ENCODE results near the gene MTCH2. TPM values are rescaled to one million over a fixed set of nuclear protein-coding genes. Genes with fewer than 3 reads are reported as not detected.

The MTCH2 gene
- total RNA-seq, 1 experiment from 2014 or later = 88.1 TPM

DNA sequence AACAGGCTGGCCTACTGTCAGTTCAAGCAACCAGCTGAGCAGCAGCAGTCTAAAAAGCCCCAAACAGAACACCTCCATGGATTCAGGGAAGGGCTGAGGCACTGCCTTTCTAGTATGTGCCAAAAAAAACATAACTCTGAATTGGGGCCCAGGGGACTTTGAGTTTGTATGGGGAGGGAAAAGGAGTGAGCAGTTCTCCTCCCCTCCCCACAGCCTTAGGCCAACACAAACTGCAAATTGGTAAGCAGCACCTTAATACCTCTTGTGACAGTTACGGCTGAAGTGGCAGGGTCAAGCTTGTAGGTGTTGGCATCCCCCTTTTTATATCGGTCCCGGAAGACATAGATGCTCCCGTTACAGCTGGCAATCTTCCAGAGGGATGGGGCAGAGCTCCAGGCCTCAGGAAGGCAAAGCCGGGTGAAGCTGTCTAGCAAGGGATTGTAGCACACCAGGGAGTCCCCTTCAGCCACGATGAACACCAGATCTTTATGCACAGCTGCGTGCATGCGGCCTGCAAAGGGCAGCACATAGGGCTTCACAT is 69.6 kb downstream of the MTCH2 start:
- Histone ChIP-seq H2AFZ (ENCODE audit: low read length) (no peak overlapping the region), H3F3A (ENCODE audit: low read length, unreplicated experiment) (no peaks in the 10 kb centered on the region), H3K4me3 (ENCODE audit: low read length) (no peak overlapping the region), H3K36me3 (ENCODE audit: low read depth, low read length) (peaks cover 27% of the 10 kb centered on the region), H3K79me2 (ENCODE audit: low read length) (peaks cover 46% of the 10 kb centered on the region), H3K9me2 (replicated peaks; ENCODE audit: low read length) (no peaks in the 10 kb centered on the region), H3K27ac (ENCODE audit: low read length) (no peak overlapping the region), H3K9me3 (ENCODE audit: low read length) (no peaks in the 10 kb centered on the region), H3K27me3 (ENCODE audit: low read length) (no peaks in the 10 kb centered on the region), H3K9ac (ENCODE audit: low read length) (no peak overlapping the region), H3K4me1 (ENCODE audit: insufficient read depth, low read length) (peaks cover 9% of the 10 kb centered on the region), H4K20me1 (ENCODE audit: low read length) (peaks cover 7% of the 10 kb centered on the region), H3K4me2 (ENCODE audit: low read length) (no peak overlapping the region)
- ChIA-PET CTCF (no interaction called here), POLR2A (ENCODE audit: unreplicated experiment) (no interaction called here)
- TF ChIP-seq, protein P1, sequence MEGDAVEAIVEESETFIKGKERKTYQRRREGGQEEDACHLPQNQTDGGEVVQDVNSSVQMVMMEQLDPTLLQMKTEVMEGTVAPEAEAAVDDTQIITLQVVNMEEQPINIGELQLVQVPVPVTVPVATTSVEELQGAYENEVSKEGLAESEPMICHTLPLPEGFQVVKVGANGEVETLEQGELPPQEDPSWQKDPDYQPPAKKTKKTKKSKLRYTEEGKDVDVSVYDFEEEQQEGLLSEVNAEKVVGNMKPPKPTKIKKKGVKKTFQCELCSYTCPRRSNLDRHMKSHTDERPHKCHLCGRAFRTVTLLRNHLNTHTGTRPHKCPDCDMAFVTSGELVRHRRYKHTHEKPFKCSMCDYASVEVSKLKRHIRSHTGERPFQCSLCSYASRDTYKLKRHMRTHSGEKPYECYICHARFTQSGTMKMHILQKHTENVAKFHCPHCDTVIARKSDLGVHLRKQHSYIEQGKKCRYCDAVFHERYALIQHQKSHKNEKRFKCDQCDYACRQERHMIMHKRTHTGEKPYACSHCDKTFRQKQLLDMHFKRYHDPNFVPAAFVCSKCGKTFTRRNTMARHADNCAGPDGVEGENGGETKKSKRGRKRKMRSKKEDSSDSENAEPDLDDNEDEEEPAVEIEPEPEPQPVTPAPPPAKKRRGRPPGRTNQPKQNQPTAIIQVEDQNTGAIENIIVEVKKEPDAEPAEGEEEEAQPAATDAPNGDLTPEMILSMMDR (conservative IDR thresholded peaks at IDR 0.05; ENCODE audit: low read depth, low read length) = no peak
- no peak for TF ChIP-seq EZH2 (IDR thresholded peaks at IDR 0.05; ENCODE audit: low read length, unreplicated experiment)
- TF ChIP-seq EZH2phosphoT487 (IDR thresholded peaks at IDR 0.05; ENCODE audit: borderline replicate concordance, low read length) = no peak
- intact Hi-C loops (cut with micrococcal nuclease) = no loop called here
- no peak for DNase-seq
- ATAC-seq = no peak
- BruUV-seq (replicated peaks) = no TSS peak

DNA sequence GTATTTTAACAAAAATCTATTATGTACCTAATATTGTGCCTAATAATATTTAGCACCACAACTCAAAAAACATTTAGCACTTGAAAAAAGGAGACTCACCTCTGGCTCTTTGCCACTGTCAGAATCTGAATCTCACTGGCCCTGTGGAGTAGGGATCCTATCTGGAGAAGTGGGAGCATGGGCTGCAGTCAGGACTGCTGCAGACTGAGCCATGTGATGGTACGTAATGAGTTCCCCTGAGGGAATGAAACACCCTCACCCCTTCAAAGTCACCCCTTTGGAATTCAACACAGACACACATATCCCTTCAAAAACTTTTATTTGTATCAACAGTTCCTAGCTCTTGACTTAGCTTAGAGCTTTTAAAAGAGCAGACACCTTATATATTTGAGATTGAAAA is 70.5 kb downstream of the MTCH2 start:
- no peak for ATAC-seq
- peaks cover 7% of the 10 kb centered on the region for H4K20me1 ChIP-seq (ENCODE audit: low read length)
- intact Hi-C loops (cut with micrococcal nuclease) = no loop called here
- H3K4me1 ChIP-seq (ENCODE audit: insufficient read depth, low read length) = peaks cover under 1% of the 10 kb centered on the region; the same call in 1 of the 2 replicates
- no peaks in the 10 kb centered on the region for H3K9me3 ChIP-seq (ENCODE audit: low read length)
- H2AFZ ChIP-seq (ENCODE audit: low read length) = no peak overlapping the region
- no peak overlapping the region for H3K9ac ChIP-seq (ENCODE audit: low read length)
- no peak overlapping the region for H3K27ac ChIP-seq (ENCODE audit: low read length)
- DNase-seq = no peak
- no peaks in the 10 kb centered on the region for H3K9me2 ChIP-seq (replicated peaks; ENCODE audit: low read length)
- H3K4me3 ChIP-seq (ENCODE audit: low read length) = no peak overlapping the region
- POLR2A ChIA-PET (ENCODE audit: unreplicated experiment) = no interaction called here
- H3K36me3 ChIP-seq (ENCODE audit: low read depth, low read length) = peaks cover 27% of the 10 kb centered on the region
- TSS peak; percentile 1 for BruUV-seq (replicated peaks)
- H3K27me3 ChIP-seq (ENCODE audit: low read length) = no peaks in the 10 kb centered on the region
- H3F3A ChIP-seq (ENCODE audit: low read length, unreplicated experiment) = no peaks in the 10 kb centered on the region
- TF ChIP-seq, protein P1 (conservative IDR thresholded peaks at IDR 0.05; ENCODE audit: low read depth, low read length) = no peak
- no peak for TF ChIP-seq EZH2phosphoT487 (IDR thresholded peaks at IDR 0.05; ENCODE audit: borderline replicate concordance, low read length)
- TF ChIP-seq EZH2 (IDR thresholded peaks at IDR 0.05; ENCODE audit: low read length, unreplicated experiment) = no peak
- CTCF ChIA-PET = no interaction called here
- no peak overlapping the region for H3K4me2 ChIP-seq (ENCODE audit: low read length)
- peaks cover 47% of the 10 kb centered on the region for H3K79me2 ChIP-seq (ENCODE audit: low read length)

DNA sequence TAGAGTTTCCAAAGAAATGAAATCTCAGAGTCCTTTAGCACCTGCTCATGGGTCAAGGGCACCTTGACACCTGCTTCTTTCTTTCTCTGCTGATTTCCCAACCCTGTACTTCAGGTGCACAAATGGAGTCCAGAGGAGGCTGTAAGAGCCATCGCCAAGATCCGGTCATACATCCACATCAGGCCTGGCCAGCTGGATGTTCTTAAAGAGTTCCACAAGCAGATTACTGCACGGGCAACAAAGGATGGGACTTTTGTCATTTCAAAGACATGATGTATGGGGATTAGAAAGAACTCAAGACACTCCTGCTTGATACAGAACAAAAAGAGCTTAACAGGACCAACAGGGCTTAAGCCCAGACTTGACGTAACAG is 71.0 kb downstream of the MTCH2 start:
- Histone ChIP-seq H4K20me1 (ENCODE audit: low read length) (peaks cover 7% of the 10 kb centered on the region), H3K27me3 (ENCODE audit: low read length) (no peaks in the 10 kb centered on the region), H2AFZ (ENCODE audit: low read length) (no peak overlapping the region), H3K4me1 (ENCODE audit: insufficient read depth, low read length) (0 out of 2 replicates have a peak, but pooled peaks cover 6% of the 10 kb centered on the region), H3K9ac (ENCODE audit: low read length) (no peak overlapping the region), H3K36me3 (ENCODE audit: low read depth, low read length) (peaks cover 27% of the 10 kb centered on the region), H3K9me3 (ENCODE audit: low read length) (no peaks in the 10 kb centered on the region), H3K9me2 (replicated peaks; ENCODE audit: low read length) (no peaks in the 10 kb centered on the region), H3K4me2 (ENCODE audit: low read length) (no peak overlapping the region), H3K4me3 (ENCODE audit: low read length) (no peak overlapping the region), H3K27ac (ENCODE audit: low read length) (no peak overlapping the region), H3F3A (ENCODE audit: low read length, unreplicated experiment) (no peaks in the 10 kb centered on the region), H3K79me2 (ENCODE audit: low read length) (peaks cover 52% of the 10 kb centered on the region)
- TF ChIP-seq, protein P1 (conservative IDR thresholded peaks at IDR 0.05; ENCODE audit: low read depth, low read length) = no peak
- no peak for ATAC-seq
- ChIA-PET POLR2A (ENCODE audit: unreplicated experiment) (no interaction called here), CTCF (no interaction called here)
- intact Hi-C loops (cut with micrococcal nuclease) = no loop called here
- BruUV-seq (replicated peaks) = no TSS peak
- DNase-seq = no peak

Data from PC-3 (cell line).